HepG2 (cell line): ENCODE measurements around the gene CAMTA1. TPM values are rescaled to one million over a fixed set of nuclear protein-coding genes. Genes with fewer than 3 reads are reported as not detected.

Source experiments
- ATAC-seq: fragments of 200-7000 bp; cut with Tn5 transposase; 3 replicates; pipeline ENCODE4 v1.9.1; 2020; ENCODE audit warnings: mild to moderate bottlenecking, moderate library complexity
- BruUV-seq: library from RNA; stranded (reverse); fragments of 400-500 nt; replicated peaks from 2 replicates; lab custom pipeline; 2021; lab: Mats Ljungman, UMichigan
- CTCF ChIA-PET: fragments of 300-600 bp; formaldehyde crosslinking; extraction: SDS; loops from one replicate; lab custom pipeline; 2021; ENCODE audit warnings: low total read pairs, inconsistent platforms, low intra/inter-chr PET ratio; lab: Yijun Ruan, JAX
- POLR2A ChIA-PET: fragments of 350-600 bp; sonication (Branson Sonifier 250); formaldehyde crosslinking; loops from one replicate; lab custom pipeline; 2020; ENCODE audit warnings: antibody characterized with exemption, inconsistent platforms; lab: Yijun Ruan, JAX
- DNase-seq: peaks from one replicate; pipeline ENCODE4 v3.0.0-alpha.2; 2015; ENCODE audit warnings: low spot score
- FAIRE-seq: peaks from 3 replicates; lab custom pipeline; 2011; peaks lifted over from hg19 to GRCh38; lab: Jason Lieb, UNC
- H2AFZ ChIP-seq: one replicate; pipeline ENCODE4 v1.6.1; 2011; ENCODE audit warnings: low read length, inconsistent platforms
- H3K27ac ChIP-seq: fragments of 300-600 bp; 3 replicates; pipeline ENCODE4 v1.8.0; 2011; ENCODE audit warnings: mixed run types, mild to moderate bottlenecking, mixed read lengths, low read length, inconsistent platforms; ENCODE audit not compliant: insufficient read depth; ENCODE audit errors: extremely low read length
- H3K27me3 ChIP-seq, 2 experiments: fragments of 200-600 bp in 1 of 2; 2 replicates in 1 of 2; 3 replicates in 1 of 2; pipeline versions ENCODE4 v1.6.0 to v1.8.0; 2011; ENCODE audit warnings: low read length in 2 of 2, mild to moderate bottlenecking in 2 of 2, moderate library complexity in 2 of 2, inconsistent platforms in 1 of 2; ENCODE audit not compliant: insufficient read depth in 2 of 2, control insufficient read depth in 1 of 2
- H3K36me3 ChIP-seq, 2 experiments: fragments of 200-600 bp in 1 of 2; replicated peaks in 1 of 2; 2 replicates in 1 of 2; 3 replicates in 1 of 2; pipeline versions ENCODE4 v1.5.1 to v1.8.0; 2011; ENCODE audit warnings: low read length in 2 of 2, inconsistent platforms in 1 of 2; ENCODE audit not compliant: insufficient read depth in 2 of 2, control insufficient read depth in 1 of 2
- H3K4me1 ChIP-seq: 2 replicates; pipeline ENCODE4 v1.5.1; 2012; ENCODE audit warnings: low read length, inconsistent platforms; ENCODE audit not compliant: insufficient read depth
- H3K4me2 ChIP-seq: 2 replicates; pipeline ENCODE4 v1.6.0; 2011; ENCODE audit warnings: low read depth, low read length, inconsistent platforms
- H3K4me3 ChIP-seq, 3 experiments: fragments of 200-600 bp in 1 of 3; sonication (generic), shearing (Covaris generic) in 1 of 3; replicated peaks in 1 of 3; 2 replicates each; pipeline ENCODE4 v1.5.1; 2011 to 2016; ENCODE audit warnings: low read length in 3 of 3, inconsistent platforms in 2 of 3, low read depth in 2 of 3, mild to moderate bottlenecking in 2 of 3, control low read depth in 1 of 3, mixed read lengths in 1 of 3; ENCODE audit not compliant: insufficient read depth in 1 of 3
- H3K79me2 ChIP-seq: one replicate; pipeline ENCODE4 v1.6.1; 2011; ENCODE audit warnings: low read length, inconsistent platforms; ENCODE audit not compliant: insufficient read depth
- H3K9ac ChIP-seq: 2 replicates; pipeline ENCODE4 v1.6.0; 2011; ENCODE audit warnings: mild to moderate bottlenecking, low read depth, low read length, inconsistent platforms; ENCODE audit not compliant: insufficient read depth
- H3K9me3 ChIP-seq: 2 replicates; pipeline ENCODE4 v1.5.1; 2012; ENCODE audit warnings: mild to moderate bottlenecking, low read length
- H4K20me1 ChIP-seq: 2 replicates; pipeline ENCODE4 v1.6.0; 2011; ENCODE audit warnings: inconsistent platforms, mild to moderate bottlenecking, low read length, moderate library complexity; ENCODE audit not compliant: insufficient read depth
- AGO1 ChIP-seq: fragments of 200-400 bp; formaldehyde crosslinking; IDR thresholded peaks from 2 replicates; pipeline ENCODE4 v1.6.1; 2017; ENCODE audit warnings: mild to moderate bottlenecking, low read depth, low read length, moderate library complexity; ENCODE audit not compliant: poor library complexity, severe bottlenecking
- BRF2 ChIP-seq: sonication (generic); formaldehyde crosslinking; IDR thresholded peaks from 2 replicates; pipeline ENCODE4 v1.8.1; 2022; ENCODE audit warnings: mild to moderate bottlenecking, missing genetic modification reagents
- CEBPZ ChIP-seq: IDR thresholded peaks from 2 replicates; pipeline ENCODE4 v1.6.1; 2012; ENCODE audit warnings: low read length, improper control_type of control experiment
- DBP ChIP-seq: sonication (generic); formaldehyde crosslinking; IDR thresholded peaks from 2 replicates; pipeline ENCODE4 v1.4.0; 2020; ENCODE audit warnings: missing genetic modification reagents; ENCODE audit errors: not compliant biosample characterization
- HIVEP1 ChIP-seq: sonication (generic); formaldehyde crosslinking; IDR thresholded peaks from 2 replicates; pipeline ENCODE4 v1.4.0; 2020; ENCODE audit warnings: mild to moderate bottlenecking, missing genetic modification reagents
- KDM6A ChIP-seq: IDR thresholded peaks from 2 replicates; pipeline ENCODE4 v1.6.1; 2016; ENCODE audit warnings: low read depth
- NPAS2 ChIP-seq: sonication (generic); formaldehyde crosslinking; IDR thresholded peaks from 2 replicates; pipeline ENCODE4 v1.8.0; 2022; ENCODE audit warnings: mild to moderate bottlenecking, missing genetic modification reagents, borderline replicate concordance
- PLRG1 ChIP-seq: fragments of 450-650 bp; conservative IDR thresholded peaks from 2 replicates; pipeline ENCODE4 v1.6.1; 2016
- RXRA ChIP-seq: sonication (generic); formaldehyde crosslinking; IDR thresholded peaks from 2 replicates; pipeline ENCODE4 v1.5.1; 2020; ENCODE audit warnings: missing genetic modification reagents
- SIX1 ChIP-seq: sonication (generic); formaldehyde crosslinking; IDR thresholded peaks from 2 replicates; pipeline ENCODE4 v1.4.0; 2020; ENCODE audit warnings: missing genetic modification reagents, borderline replicate concordance
- TFDP1 ChIP-seq: IDR thresholded peaks from 2 replicates; pipeline ENCODE4 v1.6.1; 2016; ENCODE audit warnings: missing compliant biosample characterization, missing genetic modification reagents, borderline replicate concordance
- ZFY ChIP-seq: sonication (generic); formaldehyde crosslinking; IDR thresholded peaks from 2 replicates; pipeline ENCODE4 v1.4.0; 2020; ENCODE audit warnings: missing genetic modification reagents
- ZNF18 ChIP-seq: sonication (generic); formaldehyde crosslinking; IDR thresholded peaks from 2 replicates; pipeline ENCODE4 v1.8.0; 2022; ENCODE audit warnings: mild to moderate bottlenecking, missing genetic modification reagents; ENCODE audit not compliant: insufficient replicate concordance
- ZNF24 ChIP-seq: fragments of 450-650 bp; IDR thresholded peaks from 2 replicates; pipeline ENCODE4 v1.6.1; 2017; ENCODE audit warnings: antibody characterized with exemption, mild to moderate bottlenecking
- ZNF331 ChIP-seq: sonication (generic); formaldehyde crosslinking; IDR thresholded peaks from 2 replicates; pipeline ENCODE4 v1.4.0; 2020; ENCODE audit warnings: missing genetic modification reagents
- ZNF530 ChIP-seq: sonication (generic); formaldehyde crosslinking; IDR thresholded peaks from 2 replicates; pipeline ENCODE4 v1.5.0; 2020; ENCODE audit warnings: low read depth, mild to moderate bottlenecking, missing genetic modification reagents
- ZSCAN25 ChIP-seq: sonication (generic); formaldehyde crosslinking; IDR thresholded peaks from 2 replicates; pipeline ENCODE4 v1.8.0; 2022; ENCODE audit warnings: mild to moderate bottlenecking, missing genetic modification reagents
- WGBS: methylation state at CpG from one replicate; pipeline ENCODE4 v1.1.6; 2017; ENCODE audit warnings: low lambda C conversion rate; 5-methylcytosine and 5-hydroxymethylcytosine counted together
- in situ Hi-C: cut with HindIII; loops from 2 replicates; pipeline ENCODE4 v1.10.0; 2017; ENCODE audit warnings: low pct_unique_long_range_greater_than_20kb; ENCODE audit not compliant: extremely low pct_ligation_motif_present
- intact Hi-C: fragments of 100-400 bp; cut with micrococcal nuclease; formaldehyde crosslinking; loops from one replicate; pipeline ENCODE4 v1.10.0; 2022; ENCODE audit not compliant: unreplicated experiment
- polyA plus RNA-seq, 8 experiments: library from polyadenylated mRNA; depleted of rRNA in 3 of 8; stranded (reverse) in 7 of 8; unstranded in 1 of 8; fragments of >200 nt; fragmentation: Illumina TruSeq in 4 of 8; extraction: Trizol in 4 of 8; gene quantifications; 2 replicates each; pipeline versions ENCODE4 v1.2.1 to v1.2.3, GENCODE V29; 2011 to 2016; ENCODE audit warnings: low read depth in 4 of 8, missing spikeins in 1 of 8, mixed read lengths in 1 of 8; ENCODE audit not compliant: insufficient read depth in 1 of 8
- total RNA-seq, 5 experiments: library from RNA; depleted of rRNA; stranded (reverse); fragments of >200 nt; fragmentation: Illumina TruSeq; extraction: Trizol; gene quantifications; 2 replicates each; pipeline ENCODE4 v1.2.3, GENCODE V29; 2016; ENCODE audit warnings: low read depth in 1 of 5

The CAMTA1 gene
- total and polyA plus RNA-seq, 2 of the 13 experiments (the other 11 are each of a cell fraction or from before 2014, with no cell fraction given), result 25.0 to 36.4 TPM

GRCh38 chr1:7400566-7400965 lies 615.3 kb downstream of the CAMTA1 start:
- H3K9me3 ChIP-seq, result peaks cover 3% of the 10 kb centered on the region; the same call in 1 of the 2 replicates
- in situ Hi-C loops (no loop called here), intact Hi-C loops (no loop called here)
- ATAC-seq (no peak), DNase-seq (no peak), FAIRE-seq (no peak)
- H3K79me2 ChIP-seq, result no peaks in the 10 kb centered on the region
- no peak overlapping the region for H3K9ac ChIP-seq
- ChIA-PET CTCF (no interaction called here), POLR2A (no interaction called here)
- no peak overlapping the region for H3K4me2 ChIP-seq
- no peaks in the 10 kb centered on the region for H4K20me1 ChIP-seq
- H3K36me3 ChIP-seq, result no peaks in the 10 kb centered on the region
- H3K27me3 ChIP-seq, result peaks cover 0 to 3% of the 10 kb centered on the region in 2 experiments; a peak in 1 of 5 replicates
- BruUV-seq, result no TSS peak
- no peak overlapping the region for H3K27ac ChIP-seq
- H3K4me3 ChIP-seq, result no peak overlapping the region
- no peak overlapping the region for H2AFZ ChIP-seq
- no peaks in the 10 kb centered on the region for H3K4me1 ChIP-seq
- 0% methylated on average over 1 of the region's 1 CpG for WGBS
- TF ChIP-seq ZNF530, result no peak
- TF ChIP-seq ZNF18 (CRISPR knock-in tag), result no peak
- no peak for TF ChIP-seq SIX1
- TF ChIP-seq ZNF331 (CRISPR knock-in tag), result no peak
- TF ChIP-seq BRF2 (CRISPR knock-in tag), result no peak
- no peak for TF ChIP-seq RXRA (CRISPR knock-in tag)
- no peak for TF ChIP-seq DBP (CRISPR knock-in tag)
- TF ChIP-seq ZSCAN25, result no peak
- no peak for TF ChIP-seq TFDP1 (CRISPR knock-in tag)
- TF ChIP-seq KDM6A, result no peak
- TF ChIP-seq AGO1, result no peak
- TF ChIP-seq HIVEP1 (CRISPR knock-in tag), result no peak
- no peak for TF ChIP-seq CEBPZ
- TF ChIP-seq ZFY (CRISPR knock-in tag), result no peak
- no peak for TF ChIP-seq NPAS2 (CRISPR knock-in tag)
- TF ChIP-seq PLRG1, result no peak
- no peak for TF ChIP-seq ZNF24
